ENCODE measurements around the gene ZNF469.

Gene ZNF469

GRCh38 chr16:88347656-88348376 lies 34.9 kb upstream of the ZNF469 start:
- no peak for DNase-seq (ENCODE audit: low read depth)
- no peak overlapping the region for H3K4me3 ChIP-seq (ENCODE audit: control insufficient read depth, low read depth, low read length)
- no peak for TF ChIP-seq CTCF (IDR thresholded peaks at IDR 0.05; ENCODE audit: control insufficient read depth, insufficient read depth, low read depth, low read length, missing control alignments)

- no peak overlapping the region for H3K4me3 ChIP-seq (ENCODE audit: control insufficient read depth, low read depth, low read length)
- no peak for TF ChIP-seq CTCF (IDR thresholded peaks at IDR 0.05; ENCODE audit: control insufficient read depth, insufficient read depth, low read depth, low read length, missing control alignments)
- DNase-seq (ENCODE audit: low read depth): no peak
These were observed 34.2 kb upstream of the ZNF469 start for GRCh38 chr16:88348377-88349152.

GRCh38 chr16:88349153-88349902 lies 33.4 kb upstream of the ZNF469 start:
- no peak overlapping the region for H3K4me3 ChIP-seq (ENCODE audit: control insufficient read depth, low read depth, low read length)
- no peak for DNase-seq (ENCODE audit: low read depth)
- no peak for TF ChIP-seq CTCF (IDR thresholded peaks at IDR 0.05; ENCODE audit: control insufficient read depth, insufficient read depth, low read depth, low read length, missing control alignments)

- DNase-seq (ENCODE audit: low read depth): no peak
- no peak for TF ChIP-seq CTCF (IDR thresholded peaks at IDR 0.05; ENCODE audit: control insufficient read depth, insufficient read depth, low read depth, low read length, missing control alignments)
- no peak overlapping the region for H3K4me3 ChIP-seq (ENCODE audit: control insufficient read depth, low read depth, low read length)
These were observed 32.6 kb upstream of the ZNF469 start for GRCh38 chr16:88349903-88350900.

- DNase-seq (ENCODE audit: low read depth): no peak
- no peak for TF ChIP-seq CTCF (IDR thresholded peaks at IDR 0.05; ENCODE audit: control insufficient read depth, insufficient read depth, low read depth, low read length, missing control alignments)
- no peak overlapping the region for H3K4me3 ChIP-seq (ENCODE audit: control insufficient read depth, low read depth, low read length)
These were observed 31.8 kb upstream of the ZNF469 start for GRCh38 chr16:88350922-88351321.
